HG02623 (cell line): ENCODE results near the gene FHOD3.

Source experiments
- ATAC-seq: cut with Tn5 transposase; IDR thresholded peaks from one replicate; pipeline ENCODE4 v1.9.1; 2021; ENCODE audit warnings: moderate library complexity; ENCODE audit not compliant: unreplicated experiment

Gene FHOD3

GRCh38 chr18:36580266-36580665 is 282.8 kb downstream of the FHOD3 start:
- ATAC-seq = no peak

DNA sequence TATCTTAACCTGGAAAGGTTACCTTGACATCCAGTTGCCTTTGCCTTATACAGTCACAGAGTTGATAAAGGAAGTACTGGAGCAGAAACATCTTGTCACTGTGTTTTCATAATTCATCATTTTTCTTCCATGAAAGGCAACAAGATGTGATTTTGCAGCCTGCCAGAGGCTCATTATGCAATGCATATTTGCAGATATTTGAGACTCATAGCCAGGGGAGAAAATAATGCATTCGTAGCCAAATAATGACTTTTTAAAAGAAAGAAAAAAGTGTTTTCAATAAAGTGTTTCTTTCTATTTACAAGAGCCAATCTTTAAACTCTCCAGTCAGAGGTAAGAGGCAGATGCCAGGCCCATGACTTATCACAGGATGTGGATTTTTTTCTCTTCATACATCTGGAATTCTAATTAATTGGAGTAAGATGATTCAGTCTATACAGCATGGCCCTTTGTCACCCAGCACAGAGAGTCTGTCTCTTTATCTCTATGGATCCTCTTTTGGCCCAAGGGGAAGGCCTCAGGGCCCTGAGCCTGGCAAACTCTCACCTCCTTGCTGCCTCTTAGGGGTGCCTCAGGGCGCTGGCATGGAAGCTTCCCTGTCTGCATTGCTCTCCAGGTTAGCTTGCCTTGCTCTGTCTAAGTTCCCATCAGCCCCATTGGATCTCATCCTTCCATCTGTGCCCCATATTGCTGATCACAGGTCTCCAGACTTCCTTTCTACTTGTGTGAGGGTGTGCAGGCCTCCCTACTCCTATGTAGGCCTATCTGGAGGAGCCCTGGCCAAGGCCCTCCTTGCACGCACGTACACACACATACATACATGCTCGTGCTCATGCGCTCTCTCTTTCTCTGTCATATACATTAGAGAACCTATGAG is 283.6 kb downstream of the FHOD3 start:
- no peak for ATAC-seq

DNA sequence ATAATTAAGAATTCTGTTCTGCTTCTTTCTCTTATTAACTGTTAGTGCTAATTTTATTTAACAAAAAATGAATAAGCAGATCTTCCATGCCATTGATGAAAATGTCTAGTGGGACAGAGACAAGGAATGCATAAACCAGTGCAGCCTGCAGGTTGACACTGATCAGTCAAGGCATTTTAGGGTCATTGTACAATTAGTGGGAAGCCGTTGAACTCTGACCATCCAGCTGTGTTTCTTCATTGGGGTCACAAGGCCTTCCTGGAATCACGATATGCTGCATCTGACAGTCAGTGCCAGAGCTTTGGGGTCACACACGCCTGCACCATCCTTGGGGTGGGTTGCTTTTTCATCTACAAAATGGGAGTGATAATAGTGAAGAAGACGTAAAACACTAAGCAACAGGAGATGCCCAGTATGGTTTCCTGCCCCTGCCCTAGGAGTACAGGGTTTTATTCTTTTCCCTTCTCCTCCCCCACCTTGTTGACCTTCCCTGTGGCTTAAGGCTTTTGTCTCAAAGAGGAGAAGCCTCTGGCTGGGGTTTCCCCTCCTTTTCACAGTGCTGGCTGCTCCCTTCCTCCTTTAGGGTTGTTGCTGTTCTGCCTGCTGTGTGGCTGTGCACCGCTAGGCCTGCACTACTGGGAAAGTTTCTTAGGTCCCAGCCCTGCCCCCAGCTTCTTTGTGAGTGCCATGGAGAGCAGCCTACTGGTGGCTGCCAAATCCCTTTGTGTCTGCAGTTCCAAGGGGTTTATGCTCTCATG is 285.7 kb downstream of the FHOD3 start:
- ATAC-seq = no peak

DNA sequence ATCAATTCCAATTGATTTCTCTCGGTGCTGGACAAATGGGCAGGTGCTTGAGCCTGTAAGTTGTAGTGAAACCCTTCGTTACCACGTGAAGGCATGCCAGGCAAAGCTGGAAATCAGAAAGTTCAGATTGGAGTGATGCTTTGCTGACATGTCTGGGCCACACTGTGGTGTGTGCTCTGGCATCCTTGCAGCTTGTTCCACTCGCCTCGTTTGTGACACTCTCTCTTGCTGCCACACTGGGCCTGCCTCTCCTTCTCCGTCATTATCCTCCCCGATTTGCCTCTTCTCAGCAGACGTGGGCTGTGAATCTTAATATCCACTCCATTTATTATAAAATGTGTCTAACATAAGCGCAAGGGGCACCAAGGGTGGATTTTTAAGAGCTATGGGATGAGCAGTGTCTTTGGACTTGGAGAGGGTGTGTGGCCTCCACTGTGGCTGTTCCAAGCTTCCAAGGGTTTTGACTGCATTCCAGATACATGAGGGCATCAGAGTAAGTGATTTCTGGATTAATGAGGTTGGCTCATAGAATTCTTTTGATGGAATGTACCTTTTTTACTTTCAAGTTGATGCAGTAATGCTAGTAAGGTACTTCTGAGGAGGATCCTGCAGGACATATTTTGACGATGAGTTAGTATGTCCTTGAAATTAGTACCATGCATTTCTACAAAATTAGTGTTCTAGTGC is 292.5 kb downstream of the FHOD3 start:
- no peak for ATAC-seq

GRCh38 chr18:36590621-36591580 is 293.4 kb downstream of the FHOD3 start:
- ATAC-seq = no peak

GRCh38 chr18:36592282-36592681 is 294.8 kb downstream of the FHOD3 start:
- no peak for ATAC-seq

- no peak for ATAC-seq
These were observed 295.5 kb downstream of the FHOD3 start for GRCh38 chr18:36593001-36593400.

DNA sequence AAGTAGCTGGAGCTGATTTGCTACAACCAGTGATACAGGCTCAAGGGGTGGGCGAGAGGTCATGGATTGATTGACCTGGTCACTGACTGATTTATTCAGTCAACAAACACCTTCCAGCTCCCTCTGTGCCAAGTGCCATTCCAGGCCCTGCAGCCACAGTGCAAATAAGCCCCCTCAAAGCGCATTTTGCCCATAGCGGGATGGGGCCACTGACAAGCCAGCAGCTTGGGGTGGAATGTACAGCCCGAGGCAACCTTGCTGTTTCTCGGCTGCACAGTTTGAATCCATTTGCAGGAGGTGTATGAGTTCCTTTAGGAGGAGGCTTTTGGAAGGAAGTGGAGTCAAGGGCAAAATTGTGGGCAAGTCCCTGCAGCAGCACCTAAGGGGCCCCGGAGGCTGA is 296.1 kb downstream of the FHOD3 start:
- ATAC-seq = no peak

DNA sequence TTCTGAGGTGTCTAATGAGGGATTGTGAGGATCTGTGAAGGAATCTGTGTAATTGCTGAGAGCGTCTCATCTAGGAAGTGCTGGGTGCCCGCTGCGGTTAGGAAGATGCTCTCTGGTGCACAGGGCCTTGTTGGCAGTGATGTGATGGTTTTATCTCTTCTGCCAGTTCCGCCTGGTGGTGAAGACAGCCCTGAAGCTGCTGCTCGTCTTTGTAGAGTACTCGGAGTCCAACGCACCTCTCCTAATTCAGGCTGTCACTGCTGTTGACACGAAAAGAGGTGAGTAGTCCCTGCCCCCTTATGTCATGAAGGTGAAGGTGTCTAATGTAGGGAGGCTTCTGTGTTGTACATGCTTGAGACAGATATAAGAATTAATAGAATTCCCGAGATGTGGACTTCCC is 297.1 kb downstream of the FHOD3 start:
- no peak for ATAC-seq

- ATAC-seq = no peak
These were observed 297.7 kb downstream of the FHOD3 start for GRCh38 chr18:36595046-36595817.

DNA sequence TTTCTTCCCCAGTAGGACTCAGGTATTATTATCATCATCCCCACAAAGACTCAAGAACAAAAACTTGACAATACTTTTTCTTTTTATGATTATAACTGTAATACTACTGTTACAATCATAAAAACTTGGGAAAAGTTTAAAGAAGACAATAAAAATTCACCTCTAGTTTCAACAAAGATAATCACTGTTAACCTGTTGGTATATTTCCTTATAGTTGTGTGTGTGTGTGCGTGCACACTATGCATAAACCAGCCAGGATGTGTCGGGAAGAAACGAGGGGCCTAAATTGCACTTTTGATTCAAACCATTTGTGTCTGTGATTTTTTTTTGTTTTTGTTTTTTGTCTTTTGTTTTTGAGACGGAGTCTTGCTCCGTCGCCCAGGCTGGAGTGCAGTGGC is 298.3 kb downstream of the FHOD3 start:
- ATAC-seq = no peak

DNA sequence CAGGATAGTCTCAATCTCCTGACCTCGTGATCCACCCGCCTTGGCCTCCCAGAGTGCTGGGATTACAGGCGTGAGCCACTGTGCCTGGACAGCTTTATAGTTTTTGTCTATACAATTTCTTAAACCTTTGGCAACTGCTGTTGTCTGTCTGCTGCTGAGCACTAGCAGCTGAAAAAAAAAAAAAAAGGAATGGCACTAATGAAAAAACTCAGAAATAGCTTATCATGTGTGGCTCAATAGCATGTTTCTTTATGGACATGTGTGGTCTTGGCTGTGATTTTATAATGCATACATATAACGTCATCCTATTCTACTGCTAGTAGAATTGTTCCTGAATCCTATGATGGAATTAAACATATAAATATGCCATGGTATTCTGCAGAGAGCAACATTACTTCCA is 300.1 kb downstream of the FHOD3 start:
- ATAC-seq = no peak

DNA sequence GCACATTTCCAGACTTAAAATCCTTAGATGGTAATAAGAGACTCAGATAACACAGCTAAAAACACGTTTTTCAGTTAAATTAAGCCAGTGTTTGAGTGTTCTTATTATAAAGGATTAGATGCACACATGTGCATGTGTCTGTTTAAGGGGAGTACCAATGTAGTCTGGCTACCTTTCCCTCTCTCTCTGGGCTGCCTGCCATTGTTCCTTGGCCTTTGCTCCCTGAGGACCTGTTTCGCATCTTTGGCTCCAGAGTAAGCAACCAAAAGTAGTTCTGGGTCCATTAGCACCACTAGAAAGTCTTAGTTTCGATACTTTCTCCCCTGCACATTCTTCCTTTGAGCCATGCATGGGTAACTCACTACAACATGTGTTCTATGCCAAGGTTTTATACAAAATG is 303.0 kb downstream of the FHOD3 start:
- ATAC-seq = no peak

- ATAC-seq = no peak
These were observed 303.8 kb downstream of the FHOD3 start for GRCh38 chr18:36601316-36601715.

- ATAC-seq = no peak
These were observed 304.6 kb downstream of the FHOD3 start for GRCh38 chr18:36602071-36602470.

- ATAC-seq = no peak
These were observed 305.1 kb downstream of the FHOD3 start for GRCh38 chr18:36602620-36603019.

- ATAC-seq = no peak
These were observed 310.6 kb downstream of the FHOD3 start for GRCh38 chr18:36608107-36608506.

- ATAC-seq = no peak
These were observed 312.7 kb downstream of the FHOD3 start for GRCh38 chr18:36610258-36610657.

GRCh38 chr18:36610661-36611060 is 313.1 kb downstream of the FHOD3 start:
- no peak for ATAC-seq

DNA sequence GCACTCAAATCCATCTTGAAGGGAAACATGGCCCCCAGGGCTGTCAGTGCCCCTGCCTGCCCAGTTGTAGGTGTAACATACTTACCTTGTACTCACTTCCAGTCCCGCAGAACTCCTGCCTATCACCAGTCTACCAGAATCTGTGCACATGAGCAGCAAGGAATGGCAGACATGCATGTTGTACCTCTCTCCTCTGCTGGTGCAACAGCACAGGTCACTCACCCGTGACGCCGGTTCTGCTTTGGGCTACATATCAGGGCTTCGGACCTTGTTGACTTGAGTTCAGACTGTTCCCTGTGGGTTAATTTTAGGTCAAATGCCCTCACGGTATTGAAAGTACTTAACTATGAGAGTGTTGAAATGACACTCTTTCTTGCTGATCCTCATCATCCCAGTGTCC is 315.6 kb downstream of the FHOD3 start:
- ATAC-seq = no peak
